Subcutaneous abdominal adipose tissue (tissue), 5 donors: ENCODE data around the gene TVP23A.

Experiments
- H3K27ac ChIP-seq: one replicate; pipeline ENCODE4 v1.7.0; 2013; ENCODE audit warnings: low read depth, mild to moderate bottlenecking, inconsistent platforms, low read length, moderate library complexity
- H3K27me3 ChIP-seq, 5 donors: one replicate each; pipeline ENCODE4 v1.7.0; 2013; ENCODE audit warnings: low read length in 5 of 5, inconsistent platforms in 1 of 5; ENCODE audit not compliant: control insufficient read depth in 5 of 5, insufficient read depth in 4 of 5
- H3K36me3 ChIP-seq, 5 donors: one replicate each; pipeline ENCODE4 v1.7.0; 2013; ENCODE audit warnings: low read length in 5 of 5; ENCODE audit not compliant: control insufficient read depth in 5 of 5, insufficient read depth in 5 of 5
- H3K4me1 ChIP-seq, 5 donors: one replicate each; pipeline ENCODE4 v1.7.0; 2013; ENCODE audit warnings: low read length in 5 of 5, mild to moderate bottlenecking in 3 of 5, moderate library complexity in 1 of 5; ENCODE audit not compliant: control insufficient read depth in 5 of 5, insufficient read depth in 5 of 5
- H3K4me3 ChIP-seq, 5 donors: one replicate each; pipeline ENCODE4 v1.7.0; 2013; ENCODE audit warnings: low read length in 5 of 5, low read depth in 1 of 5
- H3K9ac ChIP-seq, 5 donors: one replicate each; pipeline ENCODE4 v1.7.0; 2013; ENCODE audit warnings: low read length in 5 of 5, mild to moderate bottlenecking in 4 of 5, moderate library complexity in 3 of 5
- H3K9me3 ChIP-seq, 5 donors: one replicate each; pipeline ENCODE4 v1.7.0; 2013; ENCODE audit warnings: low read length in 5 of 5; ENCODE audit not compliant: control insufficient read depth in 5 of 5
- donor health status: healthy.
- donor health status: healthy.
- donor health status: healthy.
- donor health status: healthy.
- donor health status: healthy.

The TVP23A gene

DNA sequence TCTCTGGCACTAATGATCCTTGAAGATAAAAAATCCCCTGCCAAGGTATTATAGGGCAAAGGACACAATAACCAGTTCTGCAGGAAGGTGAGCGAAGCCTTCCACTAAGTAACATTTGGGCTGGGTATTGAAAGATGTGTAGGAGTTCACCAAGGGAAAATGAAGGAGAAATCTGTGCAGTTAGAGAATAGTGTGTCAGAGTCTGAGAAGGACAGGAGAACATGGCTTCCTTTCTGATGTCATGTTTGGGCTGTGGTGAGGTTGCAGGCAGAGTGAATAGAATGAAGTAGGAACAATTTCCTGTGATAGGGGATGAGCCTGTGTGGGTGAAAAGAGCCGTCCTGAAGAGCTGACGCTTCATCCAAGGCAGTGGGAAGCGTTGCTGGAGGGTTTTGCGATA is 34.4 kb upstream of the TVP23A start:
- no peaks in the 10 kb centered on the region for H3K36me3 ChIP-seq
- peaks cover 0 to 8% (median 6%) of the 10 kb centered on the region in 5 donors for H3K4me1 ChIP-seq
- H3K9me3 ChIP-seq = no peaks in the 10 kb centered on the region
- H3K27me3 ChIP-seq = no peaks in the 10 kb centered on the region
- no peak overlapping the region for H3K4me3 ChIP-seq
- H3K9ac ChIP-seq = no peak overlapping the region
- no peak overlapping the region for H3K27ac ChIP-seq

DNA sequence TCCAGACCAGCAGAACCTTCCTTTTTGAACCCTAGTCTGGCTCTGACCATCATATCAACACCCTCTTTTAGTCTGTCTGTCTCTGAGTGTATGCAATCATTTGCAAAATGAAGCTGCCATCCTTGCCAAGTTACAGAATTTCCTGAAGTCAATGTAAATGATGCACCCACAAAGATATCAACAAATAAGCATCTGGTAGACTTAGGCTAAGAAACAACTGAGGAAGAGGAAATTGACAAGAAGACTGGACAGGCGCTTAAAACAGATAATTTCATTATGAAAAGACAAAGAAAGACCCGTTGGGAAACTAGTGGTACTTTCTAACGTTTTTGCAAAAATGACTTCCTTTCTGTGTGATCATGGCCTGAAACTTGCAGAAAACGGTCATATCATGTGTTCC is 33.7 kb upstream of the TVP23A start:
- Histone ChIP-seq H3K27me3 (no peaks in the 10 kb centered on the region), H3K9me3 (no peaks in the 10 kb centered on the region), H3K4me3 (no peak overlapping the region), H3K4me1 (peaks cover 0 to 13% (median 8%) of the 10 kb centered on the region in 5 donors), H3K27ac (no peak overlapping the region), H3K36me3 (no peaks in the 10 kb centered on the region), H3K9ac (no peak overlapping the region)

DNA sequence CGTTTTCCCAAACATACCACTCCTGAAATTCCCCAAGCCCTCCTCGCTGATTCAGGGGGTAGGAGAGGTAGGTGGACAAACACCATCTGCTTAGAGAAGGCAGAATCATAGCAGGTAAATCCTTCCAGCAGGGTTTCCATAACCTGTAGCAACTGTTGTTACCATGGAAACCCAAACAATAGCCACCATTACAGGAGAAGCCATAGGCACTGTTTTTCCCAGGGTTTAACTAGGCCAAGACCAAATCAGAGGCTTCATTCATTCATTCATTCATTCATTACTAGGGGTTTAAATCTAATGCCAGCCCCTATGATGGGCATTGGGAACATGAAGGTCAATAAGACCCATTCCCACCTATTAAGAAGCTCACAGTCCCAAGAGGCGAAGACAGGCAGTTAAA is 32.9 kb upstream of the TVP23A start:
- H3K27ac ChIP-seq = no peak overlapping the region
- no peaks in the 10 kb centered on the region for H3K27me3 ChIP-seq
- H3K9ac ChIP-seq = no peak overlapping the region
- H3K4me1 ChIP-seq = peaks cover 0 to 21% (median 8%) of the 10 kb centered on the region in 5 donors
- H3K4me3 ChIP-seq = no peak overlapping the region
- no peaks in the 10 kb centered on the region for H3K36me3 ChIP-seq
- H3K9me3 ChIP-seq = no peaks in the 10 kb centered on the region

DNA sequence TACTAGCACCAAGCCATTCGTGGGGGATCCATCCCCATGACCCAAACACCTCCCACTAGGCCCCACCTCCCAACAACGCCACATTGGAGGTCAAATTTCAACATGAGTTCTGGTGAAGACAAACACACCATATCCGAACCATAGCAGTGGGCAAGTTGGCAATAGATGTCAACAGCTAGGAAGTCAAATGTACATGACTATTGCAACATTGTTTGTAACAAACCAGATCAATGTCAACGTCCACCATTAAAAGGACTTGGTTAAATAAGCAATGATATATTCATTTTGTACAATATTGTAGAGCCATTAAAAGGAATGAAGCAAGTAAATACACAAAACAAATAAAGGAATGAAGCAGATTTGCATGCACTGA is 31.9 kb upstream of the TVP23A start:
- Histone ChIP-seq H3K9me3 (no peaks in the 10 kb centered on the region), H3K27me3 (no peaks in the 10 kb centered on the region), H3K4me3 (no peak overlapping the region), H3K27ac (no peak overlapping the region), H3K9ac (no peak overlapping the region), H3K4me1 (peaks cover 2 to 26% (median 8%) of the 10 kb centered on the region in 5 donors), H3K36me3 (no peaks in the 10 kb centered on the region)

DNA sequence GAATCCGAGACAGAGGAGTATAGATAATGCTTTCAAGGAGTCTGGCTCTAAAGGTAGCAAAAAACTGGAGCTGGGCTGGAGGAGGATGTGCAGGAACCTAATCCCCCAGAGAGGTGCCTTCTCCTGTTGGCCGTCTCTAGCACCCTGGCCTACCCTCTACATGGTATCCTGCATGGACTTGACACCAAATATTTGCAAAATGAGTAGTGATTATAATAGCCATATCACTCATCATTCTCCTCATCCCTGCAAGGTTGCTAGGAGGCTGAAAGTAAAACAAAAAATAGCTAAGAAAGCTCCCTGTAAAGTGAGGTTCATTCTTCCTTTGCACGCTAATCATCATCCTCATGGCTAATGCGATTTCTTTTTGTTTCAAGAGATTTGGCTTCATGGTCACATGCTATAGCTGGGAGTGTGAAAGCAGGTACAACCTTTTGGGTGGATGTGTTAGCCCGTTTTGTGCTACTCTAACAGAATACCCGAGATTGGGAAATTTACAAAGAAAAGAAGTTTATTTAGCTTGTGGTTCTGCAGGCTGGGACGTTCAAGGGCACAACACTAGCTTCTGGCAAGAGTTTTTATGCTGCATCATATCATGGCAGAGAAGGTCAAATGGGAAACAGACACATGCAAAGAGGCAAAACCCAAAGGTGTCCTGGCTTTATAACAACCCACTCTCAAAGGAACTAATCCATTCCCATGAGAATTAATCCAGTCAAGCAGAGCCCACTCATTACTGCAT is 31.3 kb upstream of the TVP23A start:
- Histone ChIP-seq H3K4me1 (peaks cover 2 to 26% (median 8%) of the 10 kb centered on the region in 5 donors), H3K27me3 (no peaks in the 10 kb centered on the region), H3K27ac (no peak overlapping the region), H3K9me3 (no peaks in the 10 kb centered on the region), H3K4me3 (no peak overlapping the region), H3K36me3 (no peaks in the 10 kb centered on the region), H3K9ac (no peak overlapping the region)

DNA sequence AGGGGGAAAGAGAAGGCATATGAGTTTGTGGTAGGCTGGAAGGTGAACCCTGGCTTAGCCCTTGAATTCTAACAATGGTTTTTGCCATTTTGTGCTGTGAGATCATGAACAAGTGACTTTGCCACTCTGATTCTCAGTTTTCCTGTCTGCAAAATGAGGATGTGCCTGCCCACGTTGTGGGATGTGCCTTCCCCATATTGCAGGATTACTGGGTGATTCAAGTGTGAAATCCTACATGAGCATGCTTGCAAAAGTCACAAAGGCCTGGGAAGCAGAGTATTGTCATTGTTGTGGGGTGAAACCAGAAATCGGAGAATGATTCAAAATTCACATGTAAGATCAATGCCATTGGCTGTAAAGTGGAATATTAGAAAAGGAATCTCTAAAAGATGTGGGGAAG is 28.6 kb upstream of the TVP23A start:
- peaks cover 3 to 32% (median 8%) of the 10 kb centered on the region in 5 donors for H3K4me1 ChIP-seq

DNA sequence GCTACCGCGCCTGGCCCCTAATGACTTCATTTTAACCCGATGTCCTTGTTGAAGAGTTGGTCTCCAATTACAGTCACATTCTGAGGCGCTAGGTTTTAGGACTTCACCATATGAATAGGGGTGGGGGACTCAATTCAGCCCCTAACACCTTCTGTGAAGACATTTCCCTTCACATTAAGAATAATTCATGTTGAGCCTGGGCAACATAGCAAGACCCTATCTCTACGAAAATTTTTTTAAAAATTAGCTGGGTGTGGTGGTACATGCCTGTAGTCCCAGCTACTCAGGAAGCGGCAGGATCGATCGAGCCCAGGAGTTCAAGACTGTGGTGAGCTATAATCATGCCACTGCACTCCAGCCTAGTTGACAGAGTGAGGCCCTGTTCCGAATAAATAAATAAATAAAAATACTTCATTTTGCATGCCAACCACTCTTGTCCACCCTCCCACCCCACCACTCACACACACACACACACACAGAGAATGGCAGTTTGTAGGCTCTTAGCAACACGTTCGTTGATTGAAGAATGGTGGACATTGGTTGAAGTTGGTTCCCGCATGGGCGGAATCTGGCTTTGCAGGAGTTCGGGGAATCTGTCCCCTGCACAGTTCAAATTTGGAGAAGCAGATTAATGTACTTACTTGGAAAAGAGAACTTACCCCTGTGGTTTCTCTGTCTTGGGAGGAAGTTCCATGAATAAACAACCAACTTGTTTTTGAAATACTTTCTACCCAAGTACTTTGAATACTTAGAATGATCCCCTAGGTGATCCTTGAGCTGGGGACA is 27.8 kb upstream of the TVP23A start:
- Histone ChIP-seq H3K4me1 (peaks cover 3 to 32% (median 8%) of the 10 kb centered on the region in 5 donors), H3K9me3 (no peaks in the 10 kb centered on the region), H3K36me3 (no peaks in the 10 kb centered on the region), H3K27ac (no peak overlapping the region), H3K4me3 (no peak overlapping the region), H3K9ac (no peak overlapping the region), H3K27me3 (no peaks in the 10 kb centered on the region)

More for the DNA sequence above, 28.6 kb upstream of the TVP23A start:
- Histone ChIP-seq H3K27me3 (no peaks in the 10 kb centered on the region), H3K9me3 (no peaks in the 10 kb centered on the region), H3K27ac (no peak overlapping the region), H3K36me3 (no peaks in the 10 kb centered on the region), H3K9ac (no peak overlapping the region), H3K4me3 (no peak overlapping the region)

DNA sequence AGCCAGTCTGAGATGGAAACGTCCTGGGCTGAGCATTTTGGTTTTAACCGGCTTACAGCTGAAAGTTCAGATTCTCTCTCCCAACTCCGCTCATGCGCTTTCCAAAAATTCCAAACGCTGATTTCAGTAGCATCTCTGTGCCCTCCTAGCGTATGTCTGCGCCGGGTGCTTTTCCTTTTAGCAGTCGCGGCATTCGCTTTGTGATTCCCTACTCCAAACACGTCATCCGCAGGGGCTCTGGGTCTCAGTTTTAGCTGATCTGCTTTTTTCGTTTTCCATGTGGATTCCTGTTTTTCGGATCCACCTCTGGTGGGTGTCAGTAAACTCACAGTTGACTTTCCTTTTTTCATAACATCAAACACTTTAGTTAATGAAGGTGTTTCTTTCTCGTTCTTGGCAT is 22.1 kb upstream of the TVP23A start:
- peaks cover 0 to 3% (median 0%) of the 10 kb centered on the region in 5 donors for H3K27me3 ChIP-seq
- no peaks in the 10 kb centered on the region for H3K36me3 ChIP-seq
- H3K9me3 ChIP-seq = peaks cover 0 to 3% (median 0%) of the 10 kb centered on the region in 5 donors
- no peak overlapping the region for H3K4me3 ChIP-seq
- H3K27ac ChIP-seq = no peak overlapping the region
- H3K9ac ChIP-seq = no peak overlapping the region
- peaks cover 0 to 9% (median 4%) of the 10 kb centered on the region in 5 donors for H3K4me1 ChIP-seq

DNA sequence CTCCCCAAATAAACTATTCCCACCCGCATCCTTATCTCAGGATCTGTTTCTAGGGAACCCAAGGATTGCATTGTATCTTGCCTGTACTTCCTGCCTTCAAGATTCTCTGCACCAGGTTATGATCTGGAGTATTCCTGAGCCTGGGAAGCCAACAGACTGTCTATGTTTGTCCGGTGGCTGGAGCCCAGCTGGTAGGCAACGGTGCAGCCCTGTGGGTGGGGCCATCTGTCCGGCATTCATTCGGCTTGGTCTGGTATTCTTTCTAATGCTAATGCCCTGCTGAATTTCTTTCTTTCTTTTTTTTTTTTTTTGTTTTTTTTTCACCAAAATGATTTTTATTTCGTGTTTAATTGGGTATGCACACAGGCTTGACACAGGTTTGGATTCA is 20.7 kb upstream of the TVP23A start:
- Histone ChIP-seq H3K9me3 (peaks cover 0 to 3% (median 0%) of the 10 kb centered on the region in 5 donors), H3K36me3 (no peaks in the 10 kb centered on the region), H3K4me1 (peaks cover 0 to 9% (median 4%) of the 10 kb centered on the region in 5 donors), H3K4me3 (no peak overlapping the region), H3K27ac (no peak overlapping the region), H3K27me3 (peaks cover 0 to 3% (median 0%) of the 10 kb centered on the region in 5 donors), H3K9ac (no peak overlapping the region)

DNA sequence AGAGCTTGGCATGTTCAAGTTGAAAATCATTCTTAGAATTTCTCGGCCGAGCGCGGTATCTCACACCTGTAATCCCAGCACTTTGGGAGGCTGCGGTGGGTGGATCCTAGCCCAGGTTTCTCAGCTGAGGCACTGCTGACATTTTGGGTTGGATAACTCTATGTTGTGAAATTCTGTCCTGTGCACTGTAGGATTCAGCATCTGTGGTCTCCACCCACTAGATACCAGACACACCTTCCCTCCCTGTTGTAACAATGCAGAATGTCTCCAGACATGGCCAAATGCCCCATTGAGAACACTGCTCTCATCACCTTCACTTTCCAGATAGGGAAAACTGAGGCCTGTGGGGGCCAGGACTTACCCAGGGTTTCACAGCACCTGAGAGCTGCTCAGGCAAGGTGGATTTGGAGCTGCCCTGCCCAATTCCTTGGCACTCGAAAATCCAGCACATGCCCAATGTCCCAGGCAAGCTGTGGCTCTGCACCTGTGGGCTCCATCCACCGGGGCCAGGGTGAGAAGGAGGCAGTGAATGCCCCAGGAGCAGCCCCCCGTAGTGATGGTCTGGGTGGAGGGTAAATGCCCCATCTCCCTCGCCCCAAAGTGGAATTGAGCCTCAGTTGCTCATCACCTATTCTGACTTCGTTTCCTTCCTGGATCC is 20.2 kb upstream of the TVP23A start:
- Histone ChIP-seq H3K36me3 (no peaks in the 10 kb centered on the region), H3K9ac (no peak overlapping the region), H3K4me1 (peaks cover 0 to 8% (median 4%) of the 10 kb centered on the region in 5 donors), H3K4me3 (no peak overlapping the region), H3K27ac (no peak overlapping the region), H3K27me3 (peaks cover 0 to 3% (median 0%) of the 10 kb centered on the region in 5 donors), H3K9me3 (peaks cover 0 to 3% (median 0%) of the 10 kb centered on the region in 5 donors)
